ENCODE data around the gene SLFN12L.

GRCh38 chr17:35453171-35453570, 84.3 kb downstream of the SLFN12L start:
- TF ChIP-seq POLR2A (IDR thresholded peaks at IDR 0.05), result no peak
- no peak for TF ChIP-seq CTCF (IDR thresholded peaks at IDR 0.05)

Measured in testis (tissue), 2 donors.